Measurements from ENCODE around the gene TMEM255A.

DNA sequence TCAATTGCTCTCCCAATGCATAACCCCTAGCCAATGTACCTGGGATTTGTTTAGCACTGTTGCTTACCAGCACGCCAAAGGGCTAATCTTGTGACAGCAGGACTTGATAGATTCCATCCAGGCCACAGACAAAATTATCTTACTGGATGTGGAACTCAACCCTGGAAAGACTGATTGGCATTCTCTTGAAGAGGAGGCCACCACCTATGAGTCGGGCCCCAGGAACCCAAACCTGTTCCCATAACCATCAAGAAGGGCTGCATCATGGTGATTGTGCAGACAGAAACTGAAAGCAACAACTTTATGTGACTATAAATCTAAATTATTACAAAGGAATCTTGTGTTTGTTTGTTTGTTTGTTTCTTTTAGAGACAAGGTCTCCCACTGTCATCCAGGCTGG lies 19.9 kb upstream of the TMEM255A start:
- TF ChIP-seq EZH2 (IDR thresholded peaks at IDR 0.05; ENCODE audit: insufficient read depth, low read length): no peak
- TF ChIP-seq, protein P1, sequence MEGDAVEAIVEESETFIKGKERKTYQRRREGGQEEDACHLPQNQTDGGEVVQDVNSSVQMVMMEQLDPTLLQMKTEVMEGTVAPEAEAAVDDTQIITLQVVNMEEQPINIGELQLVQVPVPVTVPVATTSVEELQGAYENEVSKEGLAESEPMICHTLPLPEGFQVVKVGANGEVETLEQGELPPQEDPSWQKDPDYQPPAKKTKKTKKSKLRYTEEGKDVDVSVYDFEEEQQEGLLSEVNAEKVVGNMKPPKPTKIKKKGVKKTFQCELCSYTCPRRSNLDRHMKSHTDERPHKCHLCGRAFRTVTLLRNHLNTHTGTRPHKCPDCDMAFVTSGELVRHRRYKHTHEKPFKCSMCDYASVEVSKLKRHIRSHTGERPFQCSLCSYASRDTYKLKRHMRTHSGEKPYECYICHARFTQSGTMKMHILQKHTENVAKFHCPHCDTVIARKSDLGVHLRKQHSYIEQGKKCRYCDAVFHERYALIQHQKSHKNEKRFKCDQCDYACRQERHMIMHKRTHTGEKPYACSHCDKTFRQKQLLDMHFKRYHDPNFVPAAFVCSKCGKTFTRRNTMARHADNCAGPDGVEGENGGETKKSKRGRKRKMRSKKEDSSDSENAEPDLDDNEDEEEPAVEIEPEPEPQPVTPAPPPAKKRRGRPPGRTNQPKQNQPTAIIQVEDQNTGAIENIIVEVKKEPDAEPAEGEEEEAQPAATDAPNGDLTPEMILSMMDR (IDR thresholded peaks at IDR 0.05; ENCODE audit: insufficient read depth, low read depth, low read length): no peak
